AG04450 (cell line): ENCODE data around the gene PDIA5. TPM values are rescaled to one million over a fixed set of nuclear protein-coding genes. Genes with fewer than 3 reads are reported as not detected.

ENCODE experiments used
- CTCF ChIA-PET: fragments of 300-600, 350-600 bp; formaldehyde crosslinking; extraction: SDS; loops from one replicate; lab custom pipeline; 2022; ENCODE audit warnings: antibody characterized with exemption, inconsistent platforms; lab: Charles Lee
- POLR2A ChIA-PET: fragments of 350-600 bp; formaldehyde crosslinking; extraction: SDS; loops from one replicate; lab custom pipeline; 2021; ENCODE audit warnings: antibody characterized with exemption, inconsistent platforms; lab: Yijun Ruan, JAX
- DNase-seq: peaks from one replicate; pipeline ENCODE4 v3.0.0-alpha.2; 2011; ENCODE audit warnings: low read depth, low spot score
- H3K27ac ChIP-seq: one replicate; pipeline ENCODE4 v1.5.1; 2012; ENCODE audit warnings: low read depth, low read length, control low read depth
- H3K27me3 ChIP-seq: one replicate; pipeline ENCODE4 v1.6.0; 2012; ENCODE audit warnings: low read length; ENCODE audit not compliant: control insufficient read depth, insufficient read depth
- H3K4me3 ChIP-seq: 2 replicates; pipeline ENCODE4 v1.5.1; 2011; ENCODE audit warnings: mild to moderate bottlenecking, low read depth, low read length, control low read depth
- H3K9me3 ChIP-seq: 2 replicates; pipeline ENCODE4 v1.5.1; 2012; ENCODE audit warnings: low read length; ENCODE audit not compliant: control insufficient read depth, insufficient read depth
- polyA plus RNA-seq: library from polyadenylated mRNA; depleted of rRNA; stranded (reverse); fragments of >200 nt; gene quantifications from 2 replicates; pipeline ENCODE4 v1.2.3, GENCODE V29; 2011; rRNA removed
- TF ChIP-seq, protein P1 (sequence below): IDR thresholded peaks from 2 replicates; pipeline ENCODE4 v1.5.1; 2011; ENCODE audit warnings: low read depth, low read length, control low read depth, inconsistent platforms

PDIA5 gene
- polyA plus RNA-seq, 1 experiment = 33.1 TPM

DNA sequence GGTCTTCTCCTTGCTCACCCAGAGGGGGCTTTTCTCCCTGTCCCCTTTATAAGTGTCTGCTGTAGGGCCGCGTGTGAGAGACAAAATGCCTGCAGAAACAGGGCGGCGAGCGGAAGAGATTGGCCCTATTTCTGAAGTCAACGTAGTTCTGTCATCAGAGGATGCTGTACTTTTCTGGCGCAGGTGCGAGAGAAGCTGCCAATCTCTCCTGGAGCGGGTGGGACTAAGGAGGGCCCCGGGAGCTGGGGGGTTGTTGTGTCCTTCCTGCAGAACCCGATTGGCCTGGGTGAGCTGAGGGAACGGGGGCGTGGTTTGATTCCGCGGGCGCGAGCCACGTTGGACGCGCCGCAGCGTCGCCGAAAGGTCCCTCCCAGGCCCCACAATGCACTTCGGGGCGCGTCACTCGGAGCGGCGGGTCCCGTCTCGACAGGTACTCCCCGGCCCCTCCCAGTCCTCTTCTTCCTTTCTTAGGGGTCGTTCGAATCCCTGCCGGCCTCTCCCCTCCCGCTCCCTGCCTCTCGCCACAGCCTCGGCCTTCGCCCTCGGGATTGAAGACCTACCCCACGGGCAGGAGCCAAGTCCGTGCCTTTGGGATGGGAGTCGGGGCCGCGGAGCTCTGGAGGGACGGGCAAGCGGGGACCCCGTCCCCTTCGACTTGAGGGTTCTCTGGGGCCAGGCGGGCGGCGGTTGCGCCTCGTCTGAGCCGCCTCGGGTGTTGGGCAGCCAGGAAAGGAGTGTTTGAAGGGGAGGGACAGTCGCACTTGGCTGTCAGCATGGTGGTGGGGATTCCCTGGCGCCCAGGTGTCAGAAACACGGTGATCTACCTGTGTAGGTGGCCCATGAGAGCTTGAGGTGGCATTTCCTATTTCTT is 135.0 kb downstream of the PDIA5 start, which contains the start of gene SEC22A:
TSS of gene SEC22A (plus strand) at position 387 of the 871 bp plus-strand sequence. CDS start 7,275 bp downstream, outside the sequence.
- TF ChIP-seq, protein P1, sequence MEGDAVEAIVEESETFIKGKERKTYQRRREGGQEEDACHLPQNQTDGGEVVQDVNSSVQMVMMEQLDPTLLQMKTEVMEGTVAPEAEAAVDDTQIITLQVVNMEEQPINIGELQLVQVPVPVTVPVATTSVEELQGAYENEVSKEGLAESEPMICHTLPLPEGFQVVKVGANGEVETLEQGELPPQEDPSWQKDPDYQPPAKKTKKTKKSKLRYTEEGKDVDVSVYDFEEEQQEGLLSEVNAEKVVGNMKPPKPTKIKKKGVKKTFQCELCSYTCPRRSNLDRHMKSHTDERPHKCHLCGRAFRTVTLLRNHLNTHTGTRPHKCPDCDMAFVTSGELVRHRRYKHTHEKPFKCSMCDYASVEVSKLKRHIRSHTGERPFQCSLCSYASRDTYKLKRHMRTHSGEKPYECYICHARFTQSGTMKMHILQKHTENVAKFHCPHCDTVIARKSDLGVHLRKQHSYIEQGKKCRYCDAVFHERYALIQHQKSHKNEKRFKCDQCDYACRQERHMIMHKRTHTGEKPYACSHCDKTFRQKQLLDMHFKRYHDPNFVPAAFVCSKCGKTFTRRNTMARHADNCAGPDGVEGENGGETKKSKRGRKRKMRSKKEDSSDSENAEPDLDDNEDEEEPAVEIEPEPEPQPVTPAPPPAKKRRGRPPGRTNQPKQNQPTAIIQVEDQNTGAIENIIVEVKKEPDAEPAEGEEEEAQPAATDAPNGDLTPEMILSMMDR = no peak
- peak; percentile 71 for DNase-seq
- Histone ChIP-seq H3K27ac (peak within 1 kb of the TSS; percentile 52), H3K27me3 (no peaks in the 10 kb centered on the region), H3K9me3 (peaks cover 5% of the 10 kb centered on the region; the same call in 1 of the 2 replicates), H3K4me3 (peak within 1 kb of the TSS; percentile 90)
- CTCF ChIA-PET = interaction anchor here (0.9 kb wide), 1 partner anchor 357 kb away, joined by 3 read pairs; no protein-coding TSS in a partner anchor
- POLR2A ChIA-PET = interaction anchor here (0.6 to 1.0 kb wide), 4 partner anchors 12 to 51 kb away, joined by 3 to 4 read pairs (median 3); no protein-coding TSS in a partner anchor

- ChIA-PET POLR2A (interaction anchor here (0.6 to 0.9 kb wide), 2 partner anchors 13 to 51 kb away, joined by 3 read pairs; no protein-coding TSS in a partner anchor), CTCF (interaction anchor here (0.9 kb wide), 1 partner anchor 356 kb away, joined by 3 read pairs; no protein-coding TSS in a partner anchor)
- Histone ChIP-seq H3K27me3 (no peaks in the 10 kb centered on the region), H3K9me3 (peaks cover 5% of the 10 kb centered on the region; the same call in 1 of the 2 replicates), H3K27ac (no peak overlapping the region), H3K4me3 (peak overlapping the region; percentile 90)
- TF ChIP-seq, protein P1 = no peak
- no peak for DNase-seq
Measured at GRCh38 chr3:123202451-123202850, 135.6 kb downstream of the PDIA5 start.

Other genes with a start within 250 kb of the PDIA5 start
- not detected in 2 replicates for gene SEMA5B, start 39.3 kb upstream of the PDIA5 start, polyA plus RNA-seq
- 28.9 and 39.0 TPM in 2 replicates for gene SEC22A, start 134.9 kb downstream of the PDIA5 start, polyA plus RNA-seq